HepG2 (cell line): Measurements from ENCODE around the gene DDX60.

ENCODE experiments used
- CTCF ChIP-seq: sonication (generic); formaldehyde crosslinking; IDR thresholded peaks from 2 replicates; pipeline ENCODE4 v1.5.0; 2020; ENCODE audit warnings: mild to moderate bottlenecking, missing genetic modification reagents, moderate library complexity
- KMT2A ChIP-seq: sonication (generic); formaldehyde crosslinking; IDR thresholded peaks from 2 replicates; pipeline ENCODE4 v1.4.0; 2020; ENCODE audit warnings: missing genetic modification reagents
- MAFK ChIP-seq, 2 experiments: IDR thresholded peaks in 1 of 2; conservative IDR thresholded peaks in 1 of 2; 2 replicates each; pipeline ENCODE4 v1.6.1; 2011; ENCODE audit warnings: improper control_type of control experiment in 2 of 2, low read length in 2 of 2
- POLR2AphosphoS2 ChIP-seq: IDR thresholded peaks from 2 replicates; pipeline ENCODE4 v1.6.1; 2011; ENCODE audit warnings: low read depth, low read length, improper control_type of control experiment
- ZBTB40 ChIP-seq, 2 experiments: fragments of 450-650 bp in 1 of 2; sonication (generic) in 1 of 2; formaldehyde crosslinking in 1 of 2; IDR thresholded peaks; 2 replicates each; pipeline versions ENCODE4 v1.6.1 to v1.8.0; 2016 to 2022; ENCODE audit warnings: antibody characterized with exemption in 1 of 2, mild to moderate bottlenecking in 1 of 2, missing genetic modification reagents in 1 of 2
- ZNF224 ChIP-seq: sonication (generic); formaldehyde crosslinking; IDR thresholded peaks from 2 replicates; pipeline ENCODE4 v1.5.0; 2020; ENCODE audit warnings: mild to moderate bottlenecking, missing genetic modification reagents

GRCh38 chr4:168304744-168305459, 13.7 kb downstream of the DDX60 start:
- TF ChIP-seq ZNF224 (CRISPR knock-in tag), result no peak
- TF ChIP-seq MAFK (conservative IDR thresholded peaks at IDR 0.05 in 1 of 2, IDR thresholded peaks at IDR 0.05 in 1 of 2; ENCODE audit: low read length in 2 of 2), result no peak
- no peak for TF ChIP-seq KMT2A (CRISPR knock-in tag)
- no peak for TF ChIP-seq ZBTB40 (IDR thresholded peaks at IDR 0.05)
- TF ChIP-seq ZBTB40 (CRISPR knock-in tag; IDR thresholded peaks at IDR 0.05), result no peak
- TF ChIP-seq CTCF, result no peak
- no peak for TF ChIP-seq POLR2AphosphoS2
